Upper lobe of left lung (tissue), 4 donors: Measurements from ENCODE around the gene PRR15.

Experiments
- CTCF ChIP-seq, 6 experiments: fragments of 450-650 bp in 4 of 6; fragments of 200-600 bp in 2 of 6; sonication (generic) in 2 of 6; IDR thresholded peaks; one replicate each; pipeline ENCODE4 v1.5.1; 2016 to 2019; ENCODE audit warnings: antibody characterized with exemption in 6 of 6
- POLR2A ChIP-seq, 4 donors: fragments of 450-650 bp; IDR thresholded peaks; one replicate each; pipeline ENCODE4 v1.5.1; 2016 to 2017; ENCODE audit warnings: antibody characterized with exemption in 4 of 4, mild to moderate bottlenecking in 2 of 4

GRCh38 chr7:29565982-29566746, 2.5 kb downstream of the PRR15 start:
- no peak for TF ChIP-seq CTCF (IDR thresholded peaks at IDR 0.05)
- no peak for TF ChIP-seq POLR2A (IDR thresholded peaks at IDR 0.05)
